HPDE6-E6E7 (cell line): Measurements from ENCODE around the gene LYRM9.
A peak's percentile ranks its signal among the peaks of the same experiment; 100 is the strongest.
"Not testable (repeated sequence)": the region's sequence is repeated elsewhere in the genome, so short reads cannot be mapped to it uniquely, and the experiment has no call there.

Experiments
- DNase-seq: peaks from one replicate; pipeline ENCODE4 v3.0.0; 2011; ENCODE audit warnings: missing footprints; ENCODE audit errors: extremely low spot score

Gene LYRM9

GRCh38 chr17:27906226-27906580 lies 13.0 kb upstream of the LYRM9 start:
- DNase-seq, result no peak

GRCh38 chr17:27905447-27906225 lies 12.5 kb upstream of the LYRM9 start:
- no peak for DNase-seq

- no peak for DNase-seq
These were observed 11.6 kb upstream of the LYRM9 start for GRCh38 chr17:27904534-27905446.

- no peak for DNase-seq
These were observed 10.9 kb upstream of the LYRM9 start for GRCh38 chr17:27904114-27904513.

GRCh38 chr17:27899525-27899924 lies 6.4 kb upstream of the LYRM9 start:
- DNase-seq, result no peak

- DNase-seq, result no peak
These were observed 4.9 kb upstream of the LYRM9 start for GRCh38 chr17:27898096-27898495.

GRCh38 chr17:27896701-27897100 lies 3.5 kb upstream of the LYRM9 start:
- no peak for DNase-seq

- DNase-seq, result no peak
These were observed 2.9 kb upstream of the LYRM9 start for GRCh38 chr17:27895940-27896535.

- no peak for DNase-seq
These were observed 2.1 kb upstream of the LYRM9 start for GRCh38 chr17:27895123-27895895.

- DNase-seq, result no peak
These were observed 807 bp upstream of the LYRM9 start for GRCh38 chr17:27893841-27894503.

- DNase-seq, result no peak
These were observed 661 bp downstream of the LYRM9 start for GRCh38 chr17:27892542-27892865.

- DNase-seq, result no peak
These were observed 1.3 kb downstream of the LYRM9 start for GRCh38 chr17:27891841-27892240.

GRCh38 chr17:27889711-27890251 lies 3.4 kb downstream of the LYRM9 start:
- DNase-seq, result no peak

GRCh38 chr17:27888945-27889344 lies 4.2 kb downstream of the LYRM9 start:
- DNase-seq, result no peak

- DNase-seq, result no peak
These were observed 5.1 kb downstream of the LYRM9 start for GRCh38 chr17:27888067-27888466.

GRCh38 chr17:27886348-27886906 lies 6.7 kb downstream of the LYRM9 start:
- not testable (repeated sequence) for DNase-seq

- DNase-seq, result no peak
These were observed 10.9 kb downstream of the LYRM9 start for GRCh38 chr17:27882162-27882840.

GRCh38 chr17:27879987-27880608 lies 13.1 kb downstream of the LYRM9 start:
- DNase-seq, result peak; percentile 88

GRCh38 chr17:27878776-27879562 lies 14.2 kb downstream of the LYRM9 start:
- DNase-seq, result no peak
